B cell (primary cell): ENCODE results near the gene NRIP3. TPM values are rescaled to one million over a fixed set of nuclear protein-coding genes. Genes with fewer than 3 reads are reported as not detected.
"Not testable (repeated sequence)": the region's sequence is repeated elsewhere in the genome, so short reads cannot be mapped to it uniquely, and the experiment has no call there.

Source experiments
- ATAC-seq: fragments of 200-7000 bp; cut with Tn5 transposase; one replicate; pipeline ENCODE4 v1.10.0; 2021; ENCODE audit warnings: low read depth, mild to moderate bottlenecking, moderate number of reproducible peaks, moderate library complexity
- CTCF ChIA-PET: fragments of 350-600 bp; sonication (Branson Sonifier 250); formaldehyde crosslinking; loops from one replicate; lab custom pipeline; 2021; ENCODE audit warnings: antibody characterized with exemption, inconsistent platforms; lab: Charles Lee
- POLR2A ChIA-PET: fragments of 350-600 bp; sonication (Branson Sonifier 250); formaldehyde crosslinking; loops from one replicate; lab custom pipeline; 2021; ENCODE audit warnings: antibody characterized with exemption; lab: Charles Lee
- DNase-seq: peaks from one replicate; pipeline ENCODE4 v3.0.0; 2013
- H2AFZ ChIP-seq: 2 replicates; pipeline ENCODE4 v1.6.1; 2012; ENCODE audit warnings: mild to moderate bottlenecking, low read depth, low read length; ENCODE audit not compliant: insufficient read depth, poor library complexity, severe bottlenecking
- H3K27ac ChIP-seq, 2 donors: 1 replicate in 1 of 2; 2 replicates in 1 of 2; pipeline ENCODE4 v1.5.1; 2012 to 2013; ENCODE audit warnings: low read length in 2 of 2, mild to moderate bottlenecking in 2 of 2, moderate library complexity in 1 of 2
- H3K27me3 ChIP-seq, 4 experiments: fragments of 200-600 bp in 1 of 4; sonication (generic) in 1 of 4; replicated peaks in 1 of 4; 1 replicate in 2 of 4; 2 replicates in 2 of 4; pipeline versions ENCODE4 v1.6.1 to v1.7.0; 2013 to 2016; ENCODE audit warnings: low read length in 3 of 4, mild to moderate bottlenecking in 2 of 4, mixed read lengths in 1 of 4, moderate library complexity in 1 of 4; ENCODE audit not compliant: insufficient read depth in 4 of 4, control insufficient read depth in 3 of 4; ENCODE audit errors: control extremely low read depth in 1 of 4
- H3K36me3 ChIP-seq, 2 experiments: replicated peaks in 1 of 2; 1 replicate in 1 of 2; 2 replicates in 1 of 2; pipeline versions ENCODE4 v1.6.1 to v1.7.1; 2013; ENCODE audit warnings: low read length in 1 of 2; ENCODE audit not compliant: insufficient read depth in 2 of 2, control insufficient read depth in 1 of 2; ENCODE audit errors: control extremely low read depth in 1 of 2, extremely low read depth in 1 of 2
- H3K4me1 ChIP-seq, 2 donors: fragments of 200-600 bp in 1 of 2; sonication (generic) in 1 of 2; 1 replicate in 1 of 2; 2 replicates in 1 of 2; pipeline versions ENCODE4 v1.5.1 to v1.6.1; 2013 to 2017; ENCODE audit warnings: low read length in 2 of 2; ENCODE audit not compliant: control insufficient read depth in 2 of 2, insufficient read depth in 2 of 2
- H3K4me2 ChIP-seq: replicated peaks from 2 replicates; pipeline ENCODE3; 2012; ENCODE audit warnings: mild to moderate bottlenecking, low read depth, low read length; ENCODE audit not compliant: poor library complexity, severe bottlenecking
- H3K4me3 ChIP-seq, 5 experiments: fragments of 200-600 bp in 1 of 5; sonication (generic) in 1 of 5; 1 replicate in 3 of 5; 2 replicates in 2 of 5; pipeline versions ENCODE4 v1.5.1 to v1.7.0; 2011 to 2016; ENCODE audit warnings: low read length in 4 of 5, mild to moderate bottlenecking in 4 of 5, low read depth in 2 of 5, control low read depth in 1 of 5, moderate library complexity in 1 of 5; ENCODE audit not compliant: insufficient read depth in 1 of 5; ENCODE audit errors: control extremely low read depth in 1 of 5, extremely low read depth in 1 of 5
- H3K79me2 ChIP-seq: fragments of 200-600 bp; sonication (generic); one replicate; pipeline ENCODE4 v1.6.0; 2016; ENCODE audit warnings: low read length; ENCODE audit not compliant: control insufficient read depth, insufficient read depth
- H3K9ac ChIP-seq: fragments of 200-600 bp; sonication (generic); 2 replicates; pipeline ENCODE4 v1.6.1; 2017; ENCODE audit warnings: mild to moderate bottlenecking, low read length, moderate library complexity
- H3K9me3 ChIP-seq, 3 donors: one replicate each; pipeline versions ENCODE4 v1.6.1 to v1.7.1; 2013; ENCODE audit warnings: low read length in 2 of 3; ENCODE audit not compliant: control insufficient read depth in 2 of 3, insufficient read depth in 1 of 3; ENCODE audit errors: control extremely low read depth in 1 of 3
- H4K20me1 ChIP-seq: 2 replicates; pipeline ENCODE4 v1.6.0; 2012; ENCODE audit warnings: mild to moderate bottlenecking, low read length; ENCODE audit not compliant: insufficient read depth, control insufficient read depth, poor library complexity, severe bottlenecking
- H3K27ac Mint-ChIP-seq: one replicate; pipeline ENCODE4 v1.8.0; 2021; ENCODE audit warnings: mixed read lengths
- H3K27me3 Mint-ChIP-seq: one replicate; pipeline ENCODE4 v1.8.0; 2021; ENCODE audit warnings: mixed read lengths
- H3K4me1 Mint-ChIP-seq: one replicate; pipeline ENCODE4 v1.8.0; 2021; ENCODE audit warnings: mixed read lengths
- H3K4me3 Mint-ChIP-seq: one replicate; pipeline ENCODE4 v1.8.0; 2021; ENCODE audit warnings: mixed read lengths
- H3K9me3 Mint-ChIP-seq: one replicate; pipeline ENCODE4 v1.8.0; 2022; ENCODE audit warnings: mixed read lengths; ENCODE audit not compliant: insufficient read depth
- EZH2 ChIP-seq: IDR thresholded peaks from 2 replicates; pipeline ENCODE4 v1.6.1; 2012; ENCODE audit warnings: borderline replicate concordance, low read depth, mild to moderate bottlenecking, moderate library complexity, low read length; ENCODE audit not compliant: insufficient read depth, poor library complexity, severe bottlenecking
- WGBS: methylation state at CpG from one replicate; pipeline ENCODE4 v1.1.5; 2013; ENCODE audit warnings: missing lambda C conversion rate; ENCODE audit not compliant: insufficient coverage; 5-methylcytosine and 5-hydroxymethylcytosine counted together
- intact Hi-C: fragments of 100-400 bp; cut with micrococcal nuclease; formaldehyde crosslinking; loops from one replicate; pipeline ENCODE4 v1.10.0; 2022
- polyA plus RNA-seq: library from polyadenylated mRNA; depleted of rRNA; stranded (reverse); fragments of >200 nt; gene quantifications from 2 replicates; pipeline ENCODE4 v1.2.3, GENCODE V29; 2012
- total RNA-seq, 2 donors: library from RNA; stranded (reverse); fragments of 120-200 nt in 1 of 2; gene quantifications; 1 replicate in 1 of 2; 2 replicates in 1 of 2; pipeline versions ENCODE4 v1.2.3 to v1.2.4, GENCODE V29; 2013 to 2022
- TF ChIP-seq, protein P1 (sequence below): fragments of 200-600 bp; IDR thresholded peaks from one replicate; pipeline ENCODE4 v1.8.0; 2022; ENCODE audit warnings: antibody characterized with exemption, mild to moderate bottlenecking

Gene NRIP3
- total and polyA plus RNA-seq, 2 donors (not counting 1 experiment from before 2014, with no cell fraction given): 0.13 to 0.59 TPM

GRCh38 chr11:8987446-8987845 lies 16.4 kb downstream of the NRIP3 start:
- TF ChIP-seq EZH2: no peak
- TF ChIP-seq, protein P1, sequence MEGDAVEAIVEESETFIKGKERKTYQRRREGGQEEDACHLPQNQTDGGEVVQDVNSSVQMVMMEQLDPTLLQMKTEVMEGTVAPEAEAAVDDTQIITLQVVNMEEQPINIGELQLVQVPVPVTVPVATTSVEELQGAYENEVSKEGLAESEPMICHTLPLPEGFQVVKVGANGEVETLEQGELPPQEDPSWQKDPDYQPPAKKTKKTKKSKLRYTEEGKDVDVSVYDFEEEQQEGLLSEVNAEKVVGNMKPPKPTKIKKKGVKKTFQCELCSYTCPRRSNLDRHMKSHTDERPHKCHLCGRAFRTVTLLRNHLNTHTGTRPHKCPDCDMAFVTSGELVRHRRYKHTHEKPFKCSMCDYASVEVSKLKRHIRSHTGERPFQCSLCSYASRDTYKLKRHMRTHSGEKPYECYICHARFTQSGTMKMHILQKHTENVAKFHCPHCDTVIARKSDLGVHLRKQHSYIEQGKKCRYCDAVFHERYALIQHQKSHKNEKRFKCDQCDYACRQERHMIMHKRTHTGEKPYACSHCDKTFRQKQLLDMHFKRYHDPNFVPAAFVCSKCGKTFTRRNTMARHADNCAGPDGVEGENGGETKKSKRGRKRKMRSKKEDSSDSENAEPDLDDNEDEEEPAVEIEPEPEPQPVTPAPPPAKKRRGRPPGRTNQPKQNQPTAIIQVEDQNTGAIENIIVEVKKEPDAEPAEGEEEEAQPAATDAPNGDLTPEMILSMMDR: no peak
- ATAC-seq (no peak), DNase-seq (no peak)
- H3K27ac Mint-ChIP-seq: no peak overlapping the region
- H3K4me3 Mint-ChIP-seq: no peak overlapping the region
- H3K9me3 ChIP-seq: no peaks in the 10 kb centered on the region
- H4K20me1 ChIP-seq: no peaks in the 10 kb centered on the region
- no peak overlapping the region for H3K27ac ChIP-seq
- ChIA-PET CTCF (interaction anchor here (1.1 to 1.2 kb wide), 2 partner anchors 15 to 150 kb away, joined by 3 to 4 read pairs; no protein-coding TSS in a partner anchor), POLR2A (no interaction called here)
- H3K27me3 Mint-ChIP-seq: peaks cover 35% of the 10 kb centered on the region
- no peaks in the 10 kb centered on the region for H3K4me1 Mint-ChIP-seq
- no peak overlapping the region for H3K4me3 ChIP-seq
- no peaks in the 10 kb centered on the region for H3K36me3 ChIP-seq
- H3K4me1 ChIP-seq: no peaks in the 10 kb centered on the region
- peaks cover 0 to 4% (median 0%) of the 10 kb centered on the region in 4 experiments for H3K27me3 ChIP-seq
- H3K9ac ChIP-seq: no peak overlapping the region
- H2AFZ ChIP-seq: no peak overlapping the region
- no peak overlapping the region for H3K4me2 ChIP-seq
- intact Hi-C loops: no loop called here
- WGBS: no CpG with 5 or more reads among the region's 2 CpGs
- H3K79me2 ChIP-seq: no peaks in the 10 kb centered on the region
- no peaks in the 10 kb centered on the region for H3K9me3 Mint-ChIP-seq

GRCh38 chr11:8986772-8987171 lies 17.0 kb downstream of the NRIP3 start:
- intact Hi-C loops, H3K4me2 ChIP-seq, H3K4me1 ChIP-seq, H3K36me3 ChIP-seq, H3K27me3 ChIP-seq, POLR2A ChIA-PET, H3K27ac ChIP-seq, DNase-seq, H3K4me3 ChIP-seq, H4K20me1 ChIP-seq, H3K79me2 ChIP-seq, CTCF ChIA-PET, H3K9me3 Mint-ChIP-seq, H3K9ac ChIP-seq, H2AFZ ChIP-seq, H3K4me1 Mint-ChIP-seq, ATAC-seq, H3K9me3 ChIP-seq, H3K4me3 Mint-ChIP-seq, H3K27ac Mint-ChIP-seq: not testable (repeated sequence)
- peaks cover 35% of the 10 kb centered on the region for H3K27me3 Mint-ChIP-seq
- 90% methylated on average over 5 of the region's 6 CpGs for WGBS
